SU-DHL-6 (cell line): Measurements from ENCODE around the gene RBM12.

Experiments
- H2AFZ ChIP-seq: fragments of 200-600 bp; sonication (generic); 2 replicates; pipeline ENCODE4 v1.6.1; 2014; ENCODE audit warnings: low read depth, mild to moderate bottlenecking, moderate library complexity, mixed read lengths, antibody characterized with exemption, low read length; ENCODE audit not compliant: severe bottlenecking
- H3F3A ChIP-seq: fragments of 200-600 bp; shearing (Covaris generic); 2 replicates; pipeline ENCODE4 v1.6.0; 2016; ENCODE audit warnings: antibody characterized with exemption, mild to moderate bottlenecking; ENCODE audit not compliant: insufficient read depth
- H3K27ac ChIP-seq: fragments of 200-600 bp; sonication (generic); 2 replicates; pipeline ENCODE4 v1.5.1; 2016; ENCODE audit warnings: low read depth, mild to moderate bottlenecking, low read length, moderate library complexity, mixed read lengths
- H3K27me3 ChIP-seq: fragments of 200-600 bp; sonication (generic), shearing (Covaris generic); 2 replicates; pipeline ENCODE4 v1.6.0; 2014; ENCODE audit warnings: mild to moderate bottlenecking, low read length
- H3K36me3 ChIP-seq: fragments of 200-600 bp; sonication (generic); 2 replicates; pipeline ENCODE4 v1.6.1; 2014; ENCODE audit warnings: mild to moderate bottlenecking, low read length, mixed read lengths
- H3K4me2 ChIP-seq: fragments of 300-600, 200-600 bp; shearing (Covaris generic), sonication (generic); 2 replicates; pipeline ENCODE4 v1.6.0; 2014; ENCODE audit warnings: low read length, low read depth, mild to moderate bottlenecking; ENCODE audit not compliant: poor library complexity, severe bottlenecking
- H3K4me3 ChIP-seq: fragments of 200-600 bp; sonication (generic); 2 replicates; pipeline ENCODE4 v1.5.1; 2014; ENCODE audit warnings: antibody characterized with exemption, low read length, mild to moderate bottlenecking, mixed read lengths; ENCODE audit not compliant: insufficient read depth, poor library complexity, severe bottlenecking
- H3K79me2 ChIP-seq: fragments of 200-600 bp; sonication (generic); 2 replicates; pipeline ENCODE4 v1.6.1; 2014; ENCODE audit warnings: mild to moderate bottlenecking, low read length, moderate library complexity; ENCODE audit not compliant: insufficient read depth
- H3K9ac ChIP-seq: fragments of 200-600 bp; sonication (generic); 2 replicates; pipeline ENCODE4 v1.7.0; 2014; ENCODE audit warnings: mild to moderate bottlenecking, low read length
- H3K9me2 ChIP-seq: fragments of 200-600 bp; sonication (generic); replicated peaks from 2 replicates; pipeline ENCODE4 v1.6.1; 2014; ENCODE audit warnings: low read length; ENCODE audit not compliant: insufficient read depth
- H3K9me3 ChIP-seq: fragments of 200-600 bp; sonication (generic); 2 replicates; pipeline ENCODE4 v1.6.1; 2014; ENCODE audit warnings: low read length, mixed read lengths; ENCODE audit not compliant: insufficient read depth
- H4K20me1 ChIP-seq: fragments of 200-600 bp; sonication (generic); 2 replicates; pipeline ENCODE4 v1.6.1; 2014; ENCODE audit warnings: low read depth, mild to moderate bottlenecking, antibody characterized with exemption, low read length, moderate library complexity, mixed read lengths
- EZH2phosphoT487 ChIP-seq: fragments of 200-600 bp; sonication (generic), shearing (Covaris generic); conservative IDR thresholded peaks from 2 replicates; pipeline ENCODE4 v1.6.1; 2018; ENCODE audit warnings: mild to moderate bottlenecking, antibody characterized with exemption, low read length, moderate library complexity, mixed read lengths
- TF ChIP-seq, protein P1 (sequence below): fragments of 200-600 bp; sonication (generic); IDR thresholded peaks from one replicate; pipeline ENCODE4 v1.5.1; 2017; ENCODE audit warnings: antibody characterized with exemption, mild to moderate bottlenecking, low read length, moderate library complexity; ENCODE audit not compliant: insufficient read depth, poor library complexity, severe bottlenecking

RBM12 gene

DNA sequence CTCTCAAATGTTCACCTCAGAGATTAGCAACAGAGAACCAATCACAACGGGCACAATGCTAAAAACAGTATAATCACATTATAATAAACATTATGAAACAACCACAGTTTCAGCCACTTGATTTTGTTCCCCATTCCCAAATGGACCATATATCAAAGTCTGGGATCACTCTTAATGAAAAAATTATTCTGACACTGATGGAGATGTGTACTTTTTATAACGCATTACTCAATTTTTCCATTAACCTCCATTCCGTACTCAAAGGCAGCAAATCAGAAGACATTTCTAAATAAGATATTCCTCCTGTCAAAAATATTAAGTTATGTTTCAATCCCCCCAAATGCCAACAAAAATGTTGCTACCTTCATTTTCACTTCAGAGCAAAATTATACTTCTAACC lies 2.8 kb downstream of the RBM12 start:
- Histone ChIP-seq H3K79me2 (peaks cover 78% of the 10 kb centered on the region), H3K27me3 (no peaks in the 10 kb centered on the region), H2AFZ (no peak overlapping the region), H3K9ac (peak overlapping the region; percentile 89), H4K20me1 (peaks cover 56% of the 10 kb centered on the region), H3K27ac (no peak overlapping the region), H3K4me2 (peak overlapping the region; percentile 93), H3K36me3 (0 out of 2 replicates have a peak, but pooled peaks cover 5% of the 10 kb centered on the region), H3K9me2 (no peaks in the 10 kb centered on the region), H3F3A (peaks cover 7% of the 10 kb centered on the region), H3K9me3 (no peaks in the 10 kb centered on the region), H3K4me3 (peak overlapping the region; percentile 71)
- TF ChIP-seq, protein P1, sequence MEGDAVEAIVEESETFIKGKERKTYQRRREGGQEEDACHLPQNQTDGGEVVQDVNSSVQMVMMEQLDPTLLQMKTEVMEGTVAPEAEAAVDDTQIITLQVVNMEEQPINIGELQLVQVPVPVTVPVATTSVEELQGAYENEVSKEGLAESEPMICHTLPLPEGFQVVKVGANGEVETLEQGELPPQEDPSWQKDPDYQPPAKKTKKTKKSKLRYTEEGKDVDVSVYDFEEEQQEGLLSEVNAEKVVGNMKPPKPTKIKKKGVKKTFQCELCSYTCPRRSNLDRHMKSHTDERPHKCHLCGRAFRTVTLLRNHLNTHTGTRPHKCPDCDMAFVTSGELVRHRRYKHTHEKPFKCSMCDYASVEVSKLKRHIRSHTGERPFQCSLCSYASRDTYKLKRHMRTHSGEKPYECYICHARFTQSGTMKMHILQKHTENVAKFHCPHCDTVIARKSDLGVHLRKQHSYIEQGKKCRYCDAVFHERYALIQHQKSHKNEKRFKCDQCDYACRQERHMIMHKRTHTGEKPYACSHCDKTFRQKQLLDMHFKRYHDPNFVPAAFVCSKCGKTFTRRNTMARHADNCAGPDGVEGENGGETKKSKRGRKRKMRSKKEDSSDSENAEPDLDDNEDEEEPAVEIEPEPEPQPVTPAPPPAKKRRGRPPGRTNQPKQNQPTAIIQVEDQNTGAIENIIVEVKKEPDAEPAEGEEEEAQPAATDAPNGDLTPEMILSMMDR: no peak
- no peak for TF ChIP-seq EZH2phosphoT487

DNA sequence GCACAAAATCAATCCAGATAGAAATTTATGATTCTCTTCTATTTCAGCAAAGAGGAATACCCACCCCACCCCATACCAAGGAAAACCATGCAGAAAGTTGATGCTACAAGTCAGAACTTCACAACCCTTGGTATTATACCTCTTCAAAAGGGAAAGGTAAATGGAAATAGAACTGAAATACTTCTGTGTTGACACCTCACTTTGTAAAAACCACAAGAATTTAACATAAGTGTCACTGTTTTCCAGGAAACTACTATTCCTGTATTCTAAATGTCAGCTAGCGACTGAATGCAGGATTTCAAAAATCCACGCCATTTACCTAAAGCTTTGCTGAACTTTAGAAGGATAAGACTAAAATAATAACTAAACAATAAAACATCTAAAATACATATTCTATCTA lies 3.6 kb downstream of the RBM12 start:
- H3K4me2 ChIP-seq: peak overlapping the region; percentile 93
- H3K36me3 ChIP-seq: 0 out of 2 replicates have a peak, but pooled peaks cover 5% of the 10 kb centered on the region
- no peaks in the 10 kb centered on the region for H3K27me3 ChIP-seq
- H3K9ac ChIP-seq: no peak overlapping the region
- peaks cover 3% of the 10 kb centered on the region; the same call in 1 of the 2 replicates for H3F3A ChIP-seq
- no peak for TF ChIP-seq EZH2phosphoT487
- TF ChIP-seq, protein P1: no peak
- no peak overlapping the region for H3K27ac ChIP-seq
- no peaks in the 10 kb centered on the region for H3K9me3 ChIP-seq
- H4K20me1 ChIP-seq: peaks cover 62% of the 10 kb centered on the region
- peaks cover 86% of the 10 kb centered on the region for H3K79me2 ChIP-seq
- no peak overlapping the region for H3K4me3 ChIP-seq
- H2AFZ ChIP-seq: no peak overlapping the region
- no peaks in the 10 kb centered on the region for H3K9me2 ChIP-seq

DNA sequence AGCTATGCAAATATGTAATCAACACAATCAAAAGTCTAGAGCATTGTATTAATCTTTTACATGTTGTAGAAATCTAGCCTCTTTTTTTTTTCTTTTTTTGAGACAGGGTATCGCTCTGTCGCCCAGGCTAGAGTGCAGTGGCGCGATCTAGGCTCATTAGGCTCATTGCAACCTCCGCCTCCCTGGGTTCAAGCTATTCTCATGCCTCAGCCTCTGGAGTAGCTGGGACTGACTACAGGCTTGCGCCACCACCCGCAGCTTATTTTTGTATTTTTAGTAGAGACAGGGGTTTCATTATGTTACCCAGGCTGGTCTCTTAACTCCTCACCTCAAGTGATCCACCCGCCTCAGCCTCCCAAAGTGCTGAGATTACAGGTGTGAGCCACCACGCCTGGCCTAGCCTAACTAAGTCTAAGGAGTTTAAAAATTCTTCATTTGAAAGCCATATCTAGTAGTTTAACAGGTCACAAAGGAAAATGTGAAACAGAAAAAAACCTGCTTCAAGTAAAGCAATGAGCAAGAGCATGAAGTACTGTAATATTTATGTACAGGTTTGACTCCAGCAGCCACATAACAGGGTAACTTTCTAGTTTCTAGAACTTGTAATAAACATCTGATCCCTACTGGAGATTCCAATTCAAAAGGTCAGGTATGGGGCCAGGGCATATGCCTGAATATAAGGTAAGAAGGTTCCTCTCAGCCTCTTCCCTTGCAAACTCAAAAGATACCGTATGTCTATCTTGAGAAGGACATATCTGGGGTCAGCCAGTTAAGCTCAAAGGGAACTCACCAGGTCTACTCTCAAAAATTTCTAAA lies 4.4 kb downstream of the RBM12 start:
- Histone ChIP-seq H3K79me2 (peaks cover 94% of the 10 kb centered on the region), H3K4me2 (peak overlapping the region; percentile 93), H4K20me1 (peaks cover 70% of the 10 kb centered on the region), H3K27me3 (no peaks in the 10 kb centered on the region), H3K9me2 (no peaks in the 10 kb centered on the region), H3F3A (peaks cover 3% of the 10 kb centered on the region; the same call in 1 of the 2 replicates), H3K9ac (no peak overlapping the region), H3K36me3 (peaks cover 11% of the 10 kb centered on the region; the same call in 1 of the 2 replicates), H3K27ac (no peak overlapping the region), H2AFZ (no peak overlapping the region), H3K9me3 (no peaks in the 10 kb centered on the region), H3K4me3 (no peak overlapping the region)
- TF ChIP-seq, protein P1: no peak
- no peak for TF ChIP-seq EZH2phosphoT487
